ENCODE measurements around the gene CBFB. TPM values are rescaled to one million over a fixed set of nuclear protein-coding genes. Genes with fewer than 3 reads are reported as not detected.

Gene CBFB
- total and polyA plus RNA-seq, 2 experiments from 2014 or later: 26.1 to 26.9 TPM

DNA sequence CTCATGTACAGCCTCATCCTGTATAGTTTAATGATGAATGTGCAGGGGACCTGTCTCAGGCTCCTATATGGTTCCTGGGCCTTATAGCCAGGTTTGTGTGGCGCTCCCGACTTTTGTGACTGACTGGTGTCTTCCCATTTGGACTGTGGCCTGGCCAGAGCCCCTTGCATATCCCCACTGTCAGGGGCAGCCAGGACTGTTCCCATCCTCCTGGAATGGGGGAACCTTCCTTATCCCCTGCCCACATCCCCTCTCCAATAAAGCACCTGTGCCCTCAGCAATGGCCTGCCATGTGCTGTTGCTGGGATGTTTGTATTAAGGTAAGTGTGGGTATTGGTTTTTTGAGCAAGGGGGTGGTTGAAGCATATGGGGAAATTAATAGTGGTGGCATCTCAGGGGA, 119.3 kb downstream of the CBFB start:
- Mint-ChIP-seq H3K9me3 (no peaks in the 10 kb centered on the region), H3K27me3 (ENCODE audit: insufficient read depth, low read depth, poor library complexity) (peaks cover 33% of the 10 kb centered on the region), H3K36me3 (ENCODE audit: low read depth) (peaks cover 29% of the 10 kb centered on the region), H3K4me1 (peaks cover 10% of the 10 kb centered on the region; the same call in 2 of the 3 replicates), H3K4me3 (no peak overlapping the region), H3K27ac (no peak overlapping the region)
- no peak for ATAC-seq
- no peaks in the 10 kb centered on the region; the same call in 1 of the 2 replicates for H4K20me1 ChIP-seq (replicated peaks; ENCODE audit: insufficient read depth)
- 0 out of 2 replicates have a peak, but pooled peaks cover 7% of the 10 kb centered on the region for H3F3A ChIP-seq (replicated peaks; ENCODE audit: low read depth)
- H3K27me3 ChIP-seq (ENCODE audit: insufficient read depth): peaks cover 52% of the 10 kb centered on the region
- no peak for DNase-seq (ENCODE audit: low spot score)
- no peak overlapping the region for H3K4me3 ChIP-seq
- H3K79me2 ChIP-seq (replicated peaks; ENCODE audit: insufficient read depth): no peaks in the 10 kb centered on the region
- no peak overlapping the region for H3K27ac ChIP-seq (ENCODE audit: low read depth)
- no peaks in the 10 kb centered on the region for H3K36me3 ChIP-seq (ENCODE audit: insufficient read depth)
- H2AFZ ChIP-seq: no peak overlapping the region
- peaks cover 6% of the 10 kb centered on the region; the same call in 1 of the 2 replicates for H3K4me1 ChIP-seq (ENCODE audit: insufficient read depth)
- no peak overlapping the region for H3K4me2 ChIP-seq
- no peak for TF ChIP-seq NANOG (IDR thresholded peaks at IDR 0.05; ENCODE audit: borderline replicate concordance)
- TF ChIP-seq, protein P1, sequence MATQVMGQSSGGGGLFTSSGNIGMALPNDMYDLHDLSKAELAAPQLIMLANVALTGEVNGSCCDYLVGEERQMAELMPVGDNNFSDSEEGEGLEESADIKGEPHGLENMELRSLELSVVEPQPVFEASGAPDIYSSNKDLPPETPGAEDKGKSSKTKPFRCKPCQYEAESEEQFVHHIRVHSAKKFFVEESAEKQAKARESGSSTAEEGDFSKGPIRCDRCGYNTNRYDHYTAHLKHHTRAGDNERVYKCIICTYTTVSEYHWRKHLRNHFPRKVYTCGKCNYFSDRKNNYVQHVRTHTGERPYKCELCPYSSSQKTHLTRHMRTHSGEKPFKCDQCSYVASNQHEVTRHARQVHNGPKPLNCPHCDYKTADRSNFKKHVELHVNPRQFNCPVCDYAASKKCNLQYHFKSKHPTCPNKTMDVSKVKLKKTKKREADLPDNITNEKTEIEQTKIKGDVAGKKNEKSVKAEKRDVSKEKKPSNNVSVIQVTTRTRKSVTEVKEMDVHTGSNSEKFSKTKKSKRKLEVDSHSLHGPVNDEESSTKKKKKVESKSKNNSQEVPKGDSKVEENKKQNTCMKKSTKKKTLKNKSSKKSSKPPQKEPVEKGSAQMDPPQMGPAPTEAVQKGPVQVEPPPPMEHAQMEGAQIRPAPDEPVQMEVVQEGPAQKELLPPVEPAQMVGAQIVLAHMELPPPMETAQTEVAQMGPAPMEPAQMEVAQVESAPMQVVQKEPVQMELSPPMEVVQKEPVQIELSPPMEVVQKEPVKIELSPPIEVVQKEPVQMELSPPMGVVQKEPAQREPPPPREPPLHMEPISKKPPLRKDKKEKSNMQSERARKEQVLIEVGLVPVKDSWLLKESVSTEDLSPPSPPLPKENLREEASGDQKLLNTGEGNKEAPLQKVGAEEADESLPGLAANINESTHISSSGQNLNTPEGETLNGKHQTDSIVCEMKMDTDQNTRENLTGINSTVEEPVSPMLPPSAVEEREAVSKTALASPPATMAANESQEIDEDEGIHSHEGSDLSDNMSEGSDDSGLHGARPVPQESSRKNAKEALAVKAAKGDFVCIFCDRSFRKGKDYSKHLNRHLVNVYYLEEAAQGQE (IDR thresholded peaks at IDR 0.05; ENCODE audit: unreplicated experiment): no peak
- no peak for TF ChIP-seq ETS1 (IDR thresholded peaks at IDR 0.05)
- TF ChIP-seq, protein P2, sequence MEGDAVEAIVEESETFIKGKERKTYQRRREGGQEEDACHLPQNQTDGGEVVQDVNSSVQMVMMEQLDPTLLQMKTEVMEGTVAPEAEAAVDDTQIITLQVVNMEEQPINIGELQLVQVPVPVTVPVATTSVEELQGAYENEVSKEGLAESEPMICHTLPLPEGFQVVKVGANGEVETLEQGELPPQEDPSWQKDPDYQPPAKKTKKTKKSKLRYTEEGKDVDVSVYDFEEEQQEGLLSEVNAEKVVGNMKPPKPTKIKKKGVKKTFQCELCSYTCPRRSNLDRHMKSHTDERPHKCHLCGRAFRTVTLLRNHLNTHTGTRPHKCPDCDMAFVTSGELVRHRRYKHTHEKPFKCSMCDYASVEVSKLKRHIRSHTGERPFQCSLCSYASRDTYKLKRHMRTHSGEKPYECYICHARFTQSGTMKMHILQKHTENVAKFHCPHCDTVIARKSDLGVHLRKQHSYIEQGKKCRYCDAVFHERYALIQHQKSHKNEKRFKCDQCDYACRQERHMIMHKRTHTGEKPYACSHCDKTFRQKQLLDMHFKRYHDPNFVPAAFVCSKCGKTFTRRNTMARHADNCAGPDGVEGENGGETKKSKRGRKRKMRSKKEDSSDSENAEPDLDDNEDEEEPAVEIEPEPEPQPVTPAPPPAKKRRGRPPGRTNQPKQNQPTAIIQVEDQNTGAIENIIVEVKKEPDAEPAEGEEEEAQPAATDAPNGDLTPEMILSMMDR (conservative IDR thresholded peaks at IDR 0.05; ENCODE audit: low read depth in 2 of 2): no peak
- TF ChIP-seq JUNB (IDR thresholded peaks at IDR 0.05; ENCODE audit: unreplicated experiment): no peak
- H3K9me2 ChIP-seq (ENCODE audit: insufficient read depth): no peaks in the 10 kb centered on the region

GRCh38 chr16:67148656-67149275, 119.8 kb downstream of the CBFB start:
- H3K27ac Mint-ChIP-seq: no peak overlapping the region
- Histone ChIP-seq H3K27ac (ENCODE audit: low read depth) (no peak overlapping the region), H3K4me1 (ENCODE audit: insufficient read depth) (peaks cover 6% of the 10 kb centered on the region; the same call in 1 of the 2 replicates), H3K9me2 (ENCODE audit: insufficient read depth) (no peaks in the 10 kb centered on the region), H2AFZ (no peak overlapping the region), H3K4me2 (peak overlapping the region; percentile 94; the same call in 1 of the 2 replicates), H3K36me3 (ENCODE audit: insufficient read depth) (no peaks in the 10 kb centered on the region), H3K27me3 (ENCODE audit: insufficient read depth) (peaks cover 57% of the 10 kb centered on the region), H3F3A (replicated peaks; ENCODE audit: low read depth) (0 out of 2 replicates have a peak, but pooled peaks cover 7% of the 10 kb centered on the region), H3K79me2 (replicated peaks; ENCODE audit: insufficient read depth) (no peaks in the 10 kb centered on the region), H3K4me3 (no peak overlapping the region), H4K20me1 (replicated peaks; ENCODE audit: insufficient read depth) (no peaks in the 10 kb centered on the region; the same call in none of the 2 replicates)
- H3K9me3 Mint-ChIP-seq: no peaks in the 10 kb centered on the region
- ATAC-seq: no peak
- peak overlapping the region; percentile 58; the same call in 1 of the 3 replicates for H3K4me3 Mint-ChIP-seq
- H3K27me3 Mint-ChIP-seq (ENCODE audit: insufficient read depth, low read depth, poor library complexity): peaks cover 38% of the 10 kb centered on the region
- peaks cover 10% of the 10 kb centered on the region; the same call in 2 of the 3 replicates for H3K4me1 Mint-ChIP-seq
- no peak for DNase-seq (ENCODE audit: low spot score)
- H3K36me3 Mint-ChIP-seq (ENCODE audit: low read depth): peaks cover 26% of the 10 kb centered on the region
- no peak for TF ChIP-seq ZNF331 (CRISPR knock-in tag; IDR thresholded peaks at IDR 0.05; ENCODE audit: low read depth)
- no peak for TF ChIP-seq JUNB (IDR thresholded peaks at IDR 0.05; ENCODE audit: unreplicated experiment)
- TF ChIP-seq, protein P1 (IDR thresholded peaks at IDR 0.05; ENCODE audit: unreplicated experiment): no peak
- TF ChIP-seq CREB1 (CRISPR knock-in tag; IDR thresholded peaks at IDR 0.05; ENCODE audit: low read depth): no peak
- no peak for TF ChIP-seq ETS1 (IDR thresholded peaks at IDR 0.05)
- TF ChIP-seq STAT1 (IDR thresholded peaks at IDR 0.05; ENCODE audit: unreplicated experiment): no peak
- TF ChIP-seq POLR2AphosphoS5 (IDR thresholded peaks at IDR 0.05; ENCODE audit: low read depth): no peak

All from GM23338 (cell line).